ENCODE measurements around the gene DHCR24.

DNA sequence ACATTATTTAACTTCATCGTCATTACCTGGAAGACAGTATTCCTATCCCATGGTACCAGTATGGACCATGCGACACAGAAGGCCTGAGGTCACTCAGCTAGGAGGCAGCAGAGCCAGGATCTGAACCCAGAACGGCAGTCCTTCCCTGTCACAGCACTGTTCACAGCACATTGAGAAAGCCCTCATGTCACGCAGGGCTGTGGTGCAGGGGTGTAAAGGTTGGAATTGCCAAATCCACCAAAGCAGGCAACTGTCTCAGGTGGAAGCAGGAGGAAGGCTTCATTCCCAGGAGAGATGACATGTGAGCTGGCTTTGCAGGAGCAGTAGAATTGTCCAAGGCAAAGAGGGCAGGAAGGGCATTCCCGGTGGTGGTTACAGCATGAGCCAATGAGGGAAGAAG lies 75.9 kb downstream of the DHCR24 start:
- TF ChIP-seq SUZ12 (IDR thresholded peaks at IDR 0.05; ENCODE audit: low read depth, low read length): no peak
- TF ChIP-seq, protein P1, sequence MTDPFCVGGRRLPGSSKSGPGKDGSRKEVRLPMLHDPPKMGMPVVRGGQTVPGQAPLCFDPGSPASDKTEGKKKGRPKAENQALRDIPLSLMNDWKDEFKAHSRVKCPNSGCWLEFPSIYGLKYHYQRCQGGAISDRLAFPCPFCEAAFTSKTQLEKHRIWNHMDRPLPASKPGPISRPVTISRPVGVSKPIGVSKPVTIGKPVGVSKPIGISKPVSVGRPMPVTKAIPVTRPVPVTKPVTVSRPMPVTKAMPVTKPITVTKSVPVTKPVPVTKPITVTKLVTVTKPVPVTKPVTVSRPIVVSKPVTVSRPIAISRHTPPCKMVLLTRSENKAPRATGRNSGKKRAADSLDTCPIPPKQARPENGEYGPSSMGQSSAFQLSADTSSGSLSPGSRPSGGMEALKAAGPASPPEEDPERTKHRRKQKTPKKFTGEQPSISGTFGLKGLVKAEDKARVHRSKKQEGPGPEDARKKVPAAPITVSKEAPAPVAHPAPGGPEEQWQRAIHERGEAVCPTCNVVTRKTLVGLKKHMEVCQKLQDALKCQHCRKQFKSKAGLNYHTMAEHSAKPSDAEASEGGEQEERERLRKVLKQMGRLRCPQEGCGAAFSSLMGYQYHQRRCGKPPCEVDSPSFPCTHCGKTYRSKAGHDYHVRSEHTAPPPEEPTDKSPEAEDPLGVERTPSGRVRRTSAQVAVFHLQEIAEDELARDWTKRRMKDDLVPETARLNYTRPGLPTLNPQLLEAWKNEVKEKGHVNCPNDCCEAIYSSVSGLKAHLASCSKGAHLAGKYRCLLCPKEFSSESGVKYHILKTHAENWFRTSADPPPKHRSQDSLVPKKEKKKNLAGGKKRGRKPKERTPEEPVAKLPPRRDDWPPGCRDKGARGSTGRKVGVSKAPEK (CRISPR knock-in tag; IDR thresholded peaks at IDR 0.05; ENCODE audit: borderline replicate concordance): no peak
- TF ChIP-seq, protein P2, sequence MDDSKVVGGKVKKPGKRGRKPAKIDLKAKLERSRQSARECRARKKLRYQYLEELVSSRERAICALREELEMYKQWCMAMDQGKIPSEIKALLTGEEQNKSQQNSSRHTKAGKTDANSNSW (CRISPR knock-in tag; IDR thresholded peaks at IDR 0.05; ENCODE audit: borderline replicate concordance): no peak
- TF ChIP-seq HDAC1 (CRISPR knock-in tag; IDR thresholded peaks at IDR 0.05): no peak
- TF ChIP-seq, protein P3, sequence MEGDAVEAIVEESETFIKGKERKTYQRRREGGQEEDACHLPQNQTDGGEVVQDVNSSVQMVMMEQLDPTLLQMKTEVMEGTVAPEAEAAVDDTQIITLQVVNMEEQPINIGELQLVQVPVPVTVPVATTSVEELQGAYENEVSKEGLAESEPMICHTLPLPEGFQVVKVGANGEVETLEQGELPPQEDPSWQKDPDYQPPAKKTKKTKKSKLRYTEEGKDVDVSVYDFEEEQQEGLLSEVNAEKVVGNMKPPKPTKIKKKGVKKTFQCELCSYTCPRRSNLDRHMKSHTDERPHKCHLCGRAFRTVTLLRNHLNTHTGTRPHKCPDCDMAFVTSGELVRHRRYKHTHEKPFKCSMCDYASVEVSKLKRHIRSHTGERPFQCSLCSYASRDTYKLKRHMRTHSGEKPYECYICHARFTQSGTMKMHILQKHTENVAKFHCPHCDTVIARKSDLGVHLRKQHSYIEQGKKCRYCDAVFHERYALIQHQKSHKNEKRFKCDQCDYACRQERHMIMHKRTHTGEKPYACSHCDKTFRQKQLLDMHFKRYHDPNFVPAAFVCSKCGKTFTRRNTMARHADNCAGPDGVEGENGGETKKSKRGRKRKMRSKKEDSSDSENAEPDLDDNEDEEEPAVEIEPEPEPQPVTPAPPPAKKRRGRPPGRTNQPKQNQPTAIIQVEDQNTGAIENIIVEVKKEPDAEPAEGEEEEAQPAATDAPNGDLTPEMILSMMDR (CRISPR knock-in tag; IDR thresholded peaks at IDR 0.05): no peak
- TF ChIP-seq, protein P4, sequence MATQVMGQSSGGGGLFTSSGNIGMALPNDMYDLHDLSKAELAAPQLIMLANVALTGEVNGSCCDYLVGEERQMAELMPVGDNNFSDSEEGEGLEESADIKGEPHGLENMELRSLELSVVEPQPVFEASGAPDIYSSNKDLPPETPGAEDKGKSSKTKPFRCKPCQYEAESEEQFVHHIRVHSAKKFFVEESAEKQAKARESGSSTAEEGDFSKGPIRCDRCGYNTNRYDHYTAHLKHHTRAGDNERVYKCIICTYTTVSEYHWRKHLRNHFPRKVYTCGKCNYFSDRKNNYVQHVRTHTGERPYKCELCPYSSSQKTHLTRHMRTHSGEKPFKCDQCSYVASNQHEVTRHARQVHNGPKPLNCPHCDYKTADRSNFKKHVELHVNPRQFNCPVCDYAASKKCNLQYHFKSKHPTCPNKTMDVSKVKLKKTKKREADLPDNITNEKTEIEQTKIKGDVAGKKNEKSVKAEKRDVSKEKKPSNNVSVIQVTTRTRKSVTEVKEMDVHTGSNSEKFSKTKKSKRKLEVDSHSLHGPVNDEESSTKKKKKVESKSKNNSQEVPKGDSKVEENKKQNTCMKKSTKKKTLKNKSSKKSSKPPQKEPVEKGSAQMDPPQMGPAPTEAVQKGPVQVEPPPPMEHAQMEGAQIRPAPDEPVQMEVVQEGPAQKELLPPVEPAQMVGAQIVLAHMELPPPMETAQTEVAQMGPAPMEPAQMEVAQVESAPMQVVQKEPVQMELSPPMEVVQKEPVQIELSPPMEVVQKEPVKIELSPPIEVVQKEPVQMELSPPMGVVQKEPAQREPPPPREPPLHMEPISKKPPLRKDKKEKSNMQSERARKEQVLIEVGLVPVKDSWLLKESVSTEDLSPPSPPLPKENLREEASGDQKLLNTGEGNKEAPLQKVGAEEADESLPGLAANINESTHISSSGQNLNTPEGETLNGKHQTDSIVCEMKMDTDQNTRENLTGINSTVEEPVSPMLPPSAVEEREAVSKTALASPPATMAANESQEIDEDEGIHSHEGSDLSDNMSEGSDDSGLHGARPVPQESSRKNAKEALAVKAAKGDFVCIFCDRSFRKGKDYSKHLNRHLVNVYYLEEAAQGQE (IDR thresholded peaks at IDR 0.05; ENCODE audit: borderline replicate concordance in 1 of 2, low read depth in 1 of 2, low read length in 2 of 2): no peak
- TF ChIP-seq, protein P5, sequence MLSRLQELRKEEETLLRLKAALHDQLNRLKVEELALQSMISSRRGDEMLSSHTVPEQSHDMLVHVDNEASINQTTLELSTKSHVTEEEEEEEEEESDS (CRISPR knock-in tag; IDR thresholded peaks at IDR 0.05; ENCODE audit: borderline replicate concordance): no peak

Measured in HepG2 (cell line).